Activated T-helper 2 cell treated with anti-CD3 and anti-CD28 coated beads, Interferon-gamma antibody, Interleukin-2, Interleukin-4, amounts not matched to agents 10 μg/mL and 5 μg/mL and 100 μg/mL, durations not matched to agents 14 hours and 24 hours and 36 hours (primary cell): ENCODE data around the gene COPRS. TPM values are rescaled to one million over a fixed set of nuclear protein-coding genes. Genes with fewer than 3 reads are reported as not detected.
"Not testable (repeated sequence)": the region's sequence is repeated elsewhere in the genome, so short reads cannot be mapped to it uniquely, and the experiment has no call there.

Experiments used
- DNase-seq: peaks from one replicate; pipeline ENCODE4 v3.0.0; 2021; ENCODE audit warnings: low spot score
- H3K27ac Mint-ChIP-seq: one replicate; pipeline ENCODE4 v1.8.0; 2021; ENCODE audit warnings: mixed read lengths
- H3K27me3 Mint-ChIP-seq: one replicate; pipeline ENCODE4 v1.8.0; 2021; ENCODE audit warnings: low read depth, mixed read lengths
- H3K36me3 Mint-ChIP-seq: one replicate; pipeline ENCODE4 v1.8.0; 2021; ENCODE audit warnings: low read depth, mixed read lengths
- H3K4me1 Mint-ChIP-seq: one replicate; pipeline ENCODE4 v1.8.0; 2021; ENCODE audit warnings: low read depth, mixed read lengths
- H3K4me3 Mint-ChIP-seq: one replicate; pipeline ENCODE4 v1.8.0; 2021; ENCODE audit warnings: low read depth, mild to moderate bottlenecking, moderate library complexity, mixed read lengths
- H3K9me3 Mint-ChIP-seq: one replicate; pipeline ENCODE4 v1.8.0; 2021; ENCODE audit warnings: mixed read lengths
- intact Hi-C: fragments of 100-400 bp; cut with micrococcal nuclease; formaldehyde crosslinking; loops from one replicate; pipeline ENCODE4 v1.15.1; 2023
- total RNA-seq: library from RNA; stranded (reverse); gene quantifications from 2 replicates; pipeline ENCODE4 v1.2.3, GENCODE V29; 2022

Gene COPRS
- total RNA-seq, 1 donor from 2014 or later: 59.7 TPM

- DNase-seq: no peak
- H3K27me3 Mint-ChIP-seq: peaks cover 6% of the 10 kb centered on the region
- H3K36me3 Mint-ChIP-seq: no peaks in the 10 kb centered on the region
- no peak overlapping the region for H3K4me3 Mint-ChIP-seq
- no peak overlapping the region for H3K27ac Mint-ChIP-seq
- no peaks in the 10 kb centered on the region for H3K4me1 Mint-ChIP-seq
- intact Hi-C loops: no loop called here
- H3K9me3 Mint-ChIP-seq: no peaks in the 10 kb centered on the region
Observed at GRCh38 chr17:31819578-31819977, 39.5 kb downstream of the COPRS start.

- H3K36me3 Mint-ChIP-seq, H3K4me3 Mint-ChIP-seq, intact Hi-C loops, DNase-seq, H3K27ac Mint-ChIP-seq, H3K4me1 Mint-ChIP-seq, H3K9me3 Mint-ChIP-seq, H3K27me3 Mint-ChIP-seq: not testable (repeated sequence)
Observed at GRCh38 chr17:31818863-31819262, 40.2 kb downstream of the COPRS start.

- Mint-ChIP-seq H3K27ac (no peak overlapping the region), H3K4me1 (no peaks in the 10 kb centered on the region), H3K27me3 (peaks cover 1% of the 10 kb centered on the region), H3K4me3 (no peak overlapping the region), H3K9me3 (no peaks in the 10 kb centered on the region), H3K36me3 (no peaks in the 10 kb centered on the region)
- DNase-seq: no peak
- intact Hi-C loops: no loop called here
Observed at GRCh38 chr17:31815212-31815730, 43.8 kb downstream of the COPRS start.

- Mint-ChIP-seq H3K27me3 (peaks cover 1% of the 10 kb centered on the region), H3K9me3 (no peaks in the 10 kb centered on the region), H3K36me3 (no peaks in the 10 kb centered on the region), H3K27ac (no peak overlapping the region), H3K4me3 (no peak overlapping the region), H3K4me1 (no peaks in the 10 kb centered on the region)
- intact Hi-C loops: no loop called here
- DNase-seq: no peak
Observed at GRCh38 chr17:31811101-31811500, 47.9 kb downstream of the COPRS start.

GRCh38 chr17:31809876-31810275 lies 49.2 kb downstream of the COPRS start:
- intact Hi-C loops, H3K27ac Mint-ChIP-seq, H3K36me3 Mint-ChIP-seq, DNase-seq, H3K27me3 Mint-ChIP-seq, H3K4me3 Mint-ChIP-seq, H3K4me1 Mint-ChIP-seq, H3K9me3 Mint-ChIP-seq: not testable (repeated sequence)

GRCh38 chr17:31808521-31809050 lies 50.5 kb downstream of the COPRS start:
- intact Hi-C loops: no loop called here
- DNase-seq: no peak

GRCh38 chr17:31807846-31808245 lies 51.2 kb downstream of the COPRS start:
- Mint-ChIP-seq H3K4me1 (no peaks in the 10 kb centered on the region), H3K36me3 (no peaks in the 10 kb centered on the region), H3K27me3 (peaks cover 4% of the 10 kb centered on the region), H3K4me3 (no peak overlapping the region), H3K27ac (no peak overlapping the region), H3K9me3 (no peaks in the 10 kb centered on the region)
- intact Hi-C loops: no loop called here
- DNase-seq: no peak

More at GRCh38 chr17:31808521-31809050, 50.5 kb downstream of the COPRS start:
- no peaks in the 10 kb centered on the region for H3K9me3 Mint-ChIP-seq
- H3K36me3 Mint-ChIP-seq: no peaks in the 10 kb centered on the region
- H3K27me3 Mint-ChIP-seq: peaks cover 6% of the 10 kb centered on the region
- no peaks in the 10 kb centered on the region for H3K4me1 Mint-ChIP-seq
- H3K27ac Mint-ChIP-seq: no peak overlapping the region
- H3K4me3 Mint-ChIP-seq: no peak overlapping the region

- Mint-ChIP-seq H3K4me3 (no peak overlapping the region), H3K4me1 (no peaks in the 10 kb centered on the region), H3K27ac (no peak overlapping the region), H3K27me3 (peaks cover 4% of the 10 kb centered on the region), H3K36me3 (no peaks in the 10 kb centered on the region), H3K9me3 (no peaks in the 10 kb centered on the region)
- DNase-seq: no peak
- intact Hi-C loops: no loop called here
Observed at GRCh38 chr17:31806921-31807320, 52.1 kb downstream of the COPRS start.

- H3K27ac Mint-ChIP-seq: no peak overlapping the region
- H3K4me3 Mint-ChIP-seq: no peak overlapping the region
- no peak for DNase-seq
- H3K36me3 Mint-ChIP-seq: no peaks in the 10 kb centered on the region
- H3K4me1 Mint-ChIP-seq: no peaks in the 10 kb centered on the region
- intact Hi-C loops: no loop called here
- H3K9me3 Mint-ChIP-seq: no peaks in the 10 kb centered on the region
- H3K27me3 Mint-ChIP-seq: peaks cover 4% of the 10 kb centered on the region
Observed at GRCh38 chr17:31803494-31804213, 55.4 kb downstream of the COPRS start.

GRCh38 chr17:31802502-31802901 lies 56.5 kb downstream of the COPRS start:
- Mint-ChIP-seq H3K9me3 (no peaks in the 10 kb centered on the region), H3K27me3 (peaks cover 4% of the 10 kb centered on the region), H3K27ac (no peak overlapping the region), H3K4me1 (no peaks in the 10 kb centered on the region), H3K36me3 (no peaks in the 10 kb centered on the region), H3K4me3 (no peak overlapping the region)
- intact Hi-C loops: no loop called here
- DNase-seq: no peak

Other genes with a start within 250 kb of the COPRS start
- 126 and 129 TPM in 2 replicates for gene UTP6, start 42.5 kb upstream of the COPRS start, total RNA-seq
- 69.5 and 70.4 TPM in 2 replicates for gene SUZ12, start 77.8 kb upstream of the COPRS start, total RNA-seq
- 34.3 and 40.9 TPM in 2 replicates for gene LRRC37B, start 148.1 kb upstream of the COPRS start, total RNA-seq